ENCODE results near the gene DCP1A.

DNA sequence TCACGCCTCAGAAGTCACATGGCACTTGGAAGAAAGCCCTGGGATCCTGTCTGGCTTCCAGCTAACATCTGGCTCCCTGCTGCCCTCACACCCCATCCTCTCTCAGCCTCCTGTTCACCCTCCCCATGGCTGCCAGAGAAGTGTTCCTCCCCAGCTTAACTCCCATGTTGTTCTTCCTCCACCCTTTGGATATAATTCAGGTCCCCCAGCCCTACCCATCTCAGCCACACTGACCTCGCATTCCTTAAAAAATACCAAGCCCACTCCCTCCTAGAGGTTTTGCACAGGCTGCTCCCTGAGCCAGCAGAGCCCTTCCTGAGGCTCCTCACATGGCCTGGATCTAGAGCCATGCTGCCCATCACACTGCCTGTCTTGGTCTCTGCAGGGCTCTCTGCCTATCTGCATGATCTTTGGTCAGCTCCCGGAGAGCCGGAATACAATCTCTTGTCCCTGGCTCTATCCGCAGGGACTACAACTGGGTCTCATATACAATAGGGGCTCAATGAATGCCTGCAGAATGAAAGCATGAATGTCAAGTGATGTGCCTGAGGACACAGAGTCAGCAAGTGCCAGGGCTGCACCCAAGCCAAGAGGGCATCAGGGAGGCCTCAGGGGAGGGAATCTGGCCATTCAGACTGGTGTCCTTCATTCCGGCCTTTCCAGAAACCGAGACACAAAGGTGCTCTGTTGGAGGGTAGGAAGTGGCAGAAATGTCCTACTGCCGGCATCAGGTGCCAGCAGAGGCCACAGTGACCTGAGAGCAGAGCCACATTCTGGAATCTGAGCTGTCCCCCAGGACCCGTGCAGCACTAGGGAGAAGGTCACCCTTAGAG, 87.7 kb downstream of the DCP1A start:
- TF ChIP-seq CTCF (IDR thresholded peaks at IDR 0.05) (no peak), POLR2A (IDR thresholded peaks at IDR 0.05) (no peak)

All from thyroid gland (tissue), 4 donors.